HUES6 (cell line): ENCODE measurements around the gene EGLN3.
"Not testable (repeated sequence)": the region's sequence is repeated elsewhere in the genome, so short reads cannot be mapped to it uniquely, and the experiment has no call there.

Experiments
- H3K27ac ChIP-seq: 2 replicates; pipeline ENCODE4 v1.7.0; 2013; ENCODE audit warnings: low read depth, mild to moderate bottlenecking, low read length, inconsistent platforms
- H3K27me3 ChIP-seq: 2 replicates; pipeline ENCODE4 v1.6.1; 2013; ENCODE audit warnings: low read length; ENCODE audit not compliant: control insufficient read depth, insufficient read depth
- H3K36me3 ChIP-seq: 2 replicates; pipeline ENCODE4 v1.6.1; 2013; ENCODE audit warnings: low read length; ENCODE audit not compliant: control insufficient read depth, insufficient read depth
- H3K4me1 ChIP-seq: 2 replicates; pipeline ENCODE4 v1.6.1; 2013; ENCODE audit warnings: low read length; ENCODE audit not compliant: control insufficient read depth, insufficient read depth
- H3K4me3 ChIP-seq: 2 replicates; pipeline ENCODE4 v1.5.1; 2013; ENCODE audit warnings: low read depth, low read length
- H3K9ac ChIP-seq: one replicate; pipeline ENCODE4 v1.6.1; 2013; ENCODE audit warnings: mild to moderate bottlenecking, low read length
- H3K9me3 ChIP-seq: 2 replicates; pipeline ENCODE4 v1.6.1; 2013; ENCODE audit warnings: low read depth, low read length; ENCODE audit not compliant: control insufficient read depth, insufficient read depth

EGLN3 gene

DNA sequence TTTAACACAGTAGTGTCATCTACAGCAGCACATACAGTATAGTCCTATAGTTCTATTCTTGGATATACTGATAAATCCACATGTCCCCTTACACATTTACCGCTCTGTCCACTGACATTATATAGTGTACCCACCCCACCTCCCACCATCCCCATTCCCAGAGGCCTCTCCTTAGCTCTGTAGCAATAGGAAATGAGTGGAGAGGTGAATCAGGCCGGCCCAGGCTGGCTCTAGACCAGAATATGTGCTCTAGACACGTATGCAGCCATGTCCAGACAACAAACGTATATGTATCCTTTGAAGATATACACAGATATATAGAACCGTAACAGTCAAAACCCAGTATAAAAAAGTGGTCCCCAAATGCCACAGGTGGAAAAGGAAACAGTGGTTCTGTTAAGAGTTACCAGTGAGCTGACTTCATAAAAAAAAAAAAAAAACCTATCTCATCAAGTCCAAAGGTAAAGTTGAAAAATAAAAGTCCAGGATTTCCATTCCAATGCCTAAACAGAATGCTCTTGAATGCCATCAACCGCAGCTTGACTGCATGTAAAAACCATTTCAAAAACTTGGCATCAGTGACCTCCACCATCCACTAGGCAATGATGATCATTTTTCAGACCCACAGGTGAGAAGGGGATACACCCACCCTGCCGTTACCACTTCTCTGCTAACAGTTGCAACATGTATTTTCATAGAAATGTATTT, 16.7 kb downstream of the EGLN3 start:
- peaks cover 68% of the 10 kb centered on the region for H3K4me1 ChIP-seq
- H3K27me3 ChIP-seq = no peaks in the 10 kb centered on the region
- H3K9me3 ChIP-seq = no peaks in the 10 kb centered on the region
- no peak overlapping the region for H3K27ac ChIP-seq
- H3K4me3 ChIP-seq = no peak overlapping the region
- H3K36me3 ChIP-seq = peaks cover 12% of the 10 kb centered on the region; the same call in 1 of the 2 replicates
- H3K9ac ChIP-seq = no peak overlapping the region

DNA sequence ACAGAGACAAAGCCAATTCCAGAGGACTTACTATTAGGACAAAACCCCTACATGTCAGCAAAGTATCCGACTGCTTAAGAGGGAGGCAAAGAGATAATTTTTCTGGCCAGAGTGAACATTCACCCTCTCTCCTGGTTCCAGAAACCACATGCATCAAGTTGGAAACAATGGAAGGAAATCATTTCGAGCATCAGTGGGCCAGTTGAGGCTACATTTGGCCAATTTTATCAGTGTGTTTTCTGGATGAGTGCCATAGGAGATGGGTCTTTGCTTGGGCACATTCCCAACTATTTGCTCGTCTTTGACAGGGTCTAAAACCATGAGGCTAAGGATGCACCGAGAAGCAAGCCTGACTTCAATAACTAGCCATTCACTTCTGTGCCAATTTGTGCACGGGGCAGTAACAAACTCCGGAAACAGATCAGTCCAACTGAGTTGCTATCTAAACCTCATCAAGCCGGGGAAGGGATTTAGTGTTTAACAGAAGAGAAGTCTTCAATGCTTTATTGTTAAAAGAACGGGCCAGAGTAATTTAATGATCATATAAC, 17.4 kb downstream of the EGLN3 start:
- Histone ChIP-seq H3K9me3 (no peaks in the 10 kb centered on the region), H3K9ac (no peak overlapping the region), H3K36me3 (peaks cover 19% of the 10 kb centered on the region), H3K4me1 (peaks cover 63% of the 10 kb centered on the region), H3K27me3 (no peaks in the 10 kb centered on the region), H3K27ac (no peak overlapping the region), H3K4me3 (no peak overlapping the region)

DNA sequence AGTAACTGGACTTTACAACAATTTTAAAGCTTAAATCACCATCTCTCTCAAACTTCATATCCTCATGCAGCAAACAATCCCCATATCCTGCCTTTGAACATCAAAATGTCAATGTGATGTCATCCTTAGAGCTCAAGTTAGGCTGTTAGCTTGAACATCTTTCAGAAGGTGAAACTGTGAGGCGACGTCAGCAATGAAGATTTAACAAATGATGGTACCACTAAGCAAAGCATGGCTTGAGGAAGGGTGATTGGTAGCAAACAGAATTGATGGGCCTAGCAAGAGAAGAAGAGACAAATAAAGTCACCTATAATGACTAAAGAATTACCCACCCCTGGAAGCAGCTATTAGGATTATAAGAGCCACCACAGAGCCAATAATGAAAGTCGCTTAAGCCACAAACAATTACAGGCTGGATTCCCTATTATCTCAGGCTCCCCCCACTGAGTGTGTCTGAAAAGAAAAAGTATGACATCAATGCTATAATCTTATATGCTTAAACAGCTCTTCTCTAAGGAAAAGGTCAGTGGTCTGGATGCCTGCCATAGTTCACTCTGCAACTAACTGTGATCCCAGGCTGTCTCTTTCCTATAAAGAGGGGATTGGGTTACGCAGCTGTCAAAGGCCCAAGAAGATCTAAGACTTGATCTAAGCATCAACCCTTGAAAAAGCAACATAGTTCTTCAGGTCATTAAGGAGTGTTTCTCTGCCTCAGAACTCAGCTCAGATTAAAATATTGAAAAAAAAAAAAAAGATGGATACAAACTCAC, 18.1 kb downstream of the EGLN3 start:
- no peaks in the 10 kb centered on the region for H3K27me3 ChIP-seq
- no peak overlapping the region for H3K4me3 ChIP-seq
- H3K9ac ChIP-seq = no peak overlapping the region
- H3K36me3 ChIP-seq = peaks cover 26% of the 10 kb centered on the region
- H3K27ac ChIP-seq = no peak overlapping the region
- no peaks in the 10 kb centered on the region for H3K9me3 ChIP-seq
- H3K4me1 ChIP-seq = peaks cover 56% of the 10 kb centered on the region

DNA sequence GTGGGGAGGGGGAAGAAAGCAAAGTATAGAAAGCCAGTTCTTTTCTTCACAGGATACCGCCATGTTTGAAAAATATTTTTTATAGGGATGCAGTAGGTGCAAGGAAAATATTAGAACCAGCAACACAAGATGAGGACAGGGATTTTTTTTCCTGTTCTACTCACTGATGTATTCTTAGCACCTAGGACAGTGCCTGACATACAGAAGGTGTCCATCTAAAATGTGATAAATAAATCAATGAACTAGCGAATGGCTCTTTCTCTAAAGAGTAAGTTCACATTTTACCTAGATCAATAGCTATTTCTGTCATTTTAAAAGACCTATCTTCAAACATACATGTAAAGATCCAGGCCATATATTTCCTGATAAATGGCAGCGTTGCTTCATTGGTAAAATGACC, 18.8 kb downstream of the EGLN3 start:
- no peak overlapping the region for H3K9ac ChIP-seq
- H3K4me1 ChIP-seq = peaks cover 49% of the 10 kb centered on the region
- H3K27me3 ChIP-seq = no peaks in the 10 kb centered on the region
- no peak overlapping the region for H3K27ac ChIP-seq
- H3K9me3 ChIP-seq = no peaks in the 10 kb centered on the region
- peaks cover 31% of the 10 kb centered on the region for H3K36me3 ChIP-seq
- no peak overlapping the region for H3K4me3 ChIP-seq

DNA sequence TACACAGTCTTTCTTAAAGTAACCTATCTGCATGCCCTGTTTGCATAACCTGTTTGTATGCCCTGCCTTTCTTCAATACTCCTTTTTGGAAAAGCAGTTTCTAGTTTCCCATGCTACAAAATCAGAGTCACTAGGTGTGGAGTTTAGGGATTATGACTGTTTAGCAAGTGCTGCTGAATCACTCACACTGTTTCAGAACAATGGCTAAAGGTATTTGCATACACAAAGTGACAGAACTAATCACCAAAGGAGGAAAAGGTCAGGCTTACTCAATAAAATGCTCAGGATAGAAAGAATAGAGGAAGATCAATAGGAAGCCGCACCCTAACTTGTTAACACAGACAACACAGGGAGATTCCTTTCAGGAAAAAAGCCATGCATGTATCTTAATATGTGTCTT, 19.4 kb downstream of the EGLN3 start:
- Histone ChIP-seq H3K9me3 (no peaks in the 10 kb centered on the region), H3K36me3 (peaks cover 35% of the 10 kb centered on the region), H3K27me3 (no peaks in the 10 kb centered on the region), H3K4me3 (no peak overlapping the region), H3K4me1 (peaks cover 43% of the 10 kb centered on the region), H3K9ac (no peak overlapping the region), H3K27ac (no peak overlapping the region)

DNA sequence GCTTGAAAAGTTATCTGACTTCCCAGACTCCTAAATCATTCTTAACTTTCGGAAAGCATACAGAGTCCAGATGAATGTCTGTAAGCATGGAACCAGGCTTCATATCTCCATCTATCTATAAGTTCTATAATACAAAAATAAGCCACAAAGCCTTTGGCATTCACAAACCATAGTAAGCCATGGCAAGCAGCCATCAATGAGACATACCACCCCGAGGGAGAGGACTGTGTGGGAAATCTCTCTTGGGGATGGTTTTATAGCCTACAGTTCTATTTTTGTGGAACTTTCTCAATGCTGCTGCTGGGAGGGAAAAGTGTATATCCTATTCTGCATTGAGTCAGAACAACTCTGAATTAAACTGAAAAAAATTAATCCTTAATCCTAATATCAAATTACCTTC, 20.4 kb downstream of the EGLN3 start:
- H3K4me3 ChIP-seq = no peak overlapping the region
- H3K9me3 ChIP-seq = no peaks in the 10 kb centered on the region
- H3K27ac ChIP-seq = no peak overlapping the region
- no peaks in the 10 kb centered on the region for H3K27me3 ChIP-seq
- H3K9ac ChIP-seq = no peak overlapping the region
- H3K4me1 ChIP-seq = peaks cover 35% of the 10 kb centered on the region
- H3K36me3 ChIP-seq = peaks cover 44% of the 10 kb centered on the region

DNA sequence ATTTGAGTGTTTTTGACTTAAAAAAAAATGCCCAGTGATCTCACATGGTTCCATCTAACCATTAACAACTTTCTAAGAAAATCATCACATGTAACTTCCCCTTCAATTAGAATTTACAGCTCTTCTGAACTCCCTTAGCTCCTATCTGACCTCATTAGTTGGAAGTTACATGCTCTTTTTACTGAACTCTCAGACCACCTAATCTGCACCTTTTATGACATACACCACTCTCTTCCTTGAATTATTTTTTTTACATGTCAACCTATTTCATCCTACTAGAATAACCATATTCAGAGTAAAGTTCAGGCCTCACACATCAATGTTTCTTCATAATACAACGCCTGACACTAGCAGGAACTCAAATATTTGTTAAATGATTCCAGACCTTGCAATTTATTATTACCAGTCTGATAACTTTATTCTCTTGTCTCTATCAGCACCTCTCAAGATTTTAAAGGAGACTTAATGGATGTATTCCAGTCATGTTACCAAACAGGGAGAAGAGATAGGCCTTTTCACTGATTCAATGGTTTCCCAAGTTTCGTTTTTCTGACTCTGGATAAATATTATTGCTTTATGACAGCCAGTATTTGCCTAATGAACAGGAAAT, 21.0 kb downstream of the EGLN3 start:
- Histone ChIP-seq H3K9ac (no peak overlapping the region), H3K9me3 (no peaks in the 10 kb centered on the region), H3K27me3 (no peaks in the 10 kb centered on the region), H3K4me3 (no peak overlapping the region), H3K27ac (no peak overlapping the region), H3K4me1 (peaks cover 35% of the 10 kb centered on the region), H3K36me3 (peaks cover 50% of the 10 kb centered on the region)

DNA sequence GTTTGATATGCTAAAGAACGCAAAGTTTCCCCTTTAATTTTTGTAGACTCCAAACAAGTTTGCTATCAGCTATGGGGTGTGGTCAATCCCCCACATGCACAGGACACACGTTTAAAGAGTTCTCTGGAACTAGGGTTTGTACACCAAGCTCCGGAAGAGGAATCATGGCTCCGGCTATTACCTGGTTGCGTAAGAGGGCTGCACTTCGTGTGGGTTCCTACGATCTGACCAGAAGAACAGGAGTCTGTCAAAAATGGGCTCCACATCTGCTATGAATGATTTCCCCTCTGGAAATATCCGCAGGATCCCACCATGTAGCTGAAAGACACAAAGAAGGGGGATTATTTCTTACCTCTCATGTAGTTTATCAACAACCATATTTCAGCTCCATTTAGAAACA, 22.0 kb downstream of the EGLN3 start:
- H3K4me1 ChIP-seq = peaks cover 28% of the 10 kb centered on the region
- H3K9ac ChIP-seq = no peak overlapping the region
- no peak overlapping the region for H3K4me3 ChIP-seq
- H3K9me3 ChIP-seq = no peaks in the 10 kb centered on the region
- no peaks in the 10 kb centered on the region for H3K27me3 ChIP-seq
- peaks cover 59% of the 10 kb centered on the region for H3K36me3 ChIP-seq
- no peak overlapping the region for H3K27ac ChIP-seq

DNA sequence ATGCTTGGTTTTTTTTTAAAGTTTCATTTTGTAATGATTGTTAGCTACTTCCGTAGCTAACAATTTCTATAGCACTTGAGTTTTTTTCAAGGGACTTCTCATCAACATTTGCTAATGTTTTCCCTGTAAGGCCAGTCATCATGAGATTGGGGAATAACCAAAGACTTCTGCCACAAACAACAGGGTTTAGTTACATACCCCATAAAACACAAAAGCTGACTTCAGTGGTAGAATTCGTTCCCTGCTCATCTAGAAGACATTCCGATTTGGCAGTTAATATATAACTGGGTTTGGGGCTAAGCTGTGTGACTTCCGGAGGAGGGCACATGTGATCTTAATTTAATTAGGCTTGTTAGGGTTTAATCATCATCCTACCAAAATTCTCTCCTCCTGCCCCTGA, 22.9 kb downstream of the EGLN3 start:
- no peaks in the 10 kb centered on the region for H3K27me3 ChIP-seq
- peaks cover 60% of the 10 kb centered on the region for H3K36me3 ChIP-seq
- no peak overlapping the region for H3K4me3 ChIP-seq
- no peak overlapping the region for H3K9ac ChIP-seq
- no peak overlapping the region for H3K27ac ChIP-seq
- H3K9me3 ChIP-seq = no peaks in the 10 kb centered on the region
- peaks cover 21% of the 10 kb centered on the region for H3K4me1 ChIP-seq

DNA sequence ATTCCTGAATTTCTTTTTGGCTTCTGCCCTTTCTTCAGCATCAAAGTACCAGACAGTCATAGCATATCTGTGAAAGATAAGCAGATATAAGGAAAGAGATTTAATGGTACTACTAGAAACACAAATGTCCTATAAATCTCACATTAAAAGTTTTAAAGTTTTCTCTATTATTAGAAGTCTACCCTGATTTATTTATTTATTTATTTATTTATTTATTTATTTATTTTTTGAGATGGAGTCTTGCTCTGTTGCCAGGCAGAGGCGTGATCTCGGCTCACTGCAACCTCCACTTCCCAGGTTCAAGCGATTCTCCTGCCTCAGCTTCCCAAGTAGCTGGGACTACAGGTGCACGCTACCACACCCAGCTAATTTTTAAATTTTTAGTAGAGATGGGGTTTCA, 23.9 kb downstream of the EGLN3 start:
- not testable (repeated sequence) for H3K9ac ChIP-seq, H3K27ac ChIP-seq, H3K9me3 ChIP-seq, H3K27me3 ChIP-seq, H3K4me3 ChIP-seq
- peaks cover 16% of the 10 kb centered on the region for H3K4me1 ChIP-seq
- H3K36me3 ChIP-seq = peaks cover 60% of the 10 kb centered on the region

DNA sequence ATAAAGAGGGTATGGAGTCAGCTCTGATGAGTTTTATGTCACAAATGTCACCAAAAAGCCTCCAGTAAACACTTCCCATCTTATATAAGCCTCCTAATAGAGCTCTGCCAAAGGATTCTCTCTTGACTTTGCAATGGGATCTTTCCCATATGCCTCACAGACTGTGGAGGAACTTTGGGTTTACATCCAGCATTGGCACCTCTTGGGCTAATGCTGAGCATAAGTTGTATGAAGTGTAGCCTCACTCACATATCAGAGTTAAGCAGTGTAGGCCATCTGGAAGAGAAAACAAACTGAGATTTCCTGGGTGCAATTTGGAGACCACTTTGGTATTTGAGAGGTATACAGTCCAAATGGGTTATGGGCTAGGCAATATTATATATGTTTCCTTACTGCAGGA, 24.9 kb downstream of the EGLN3 start:
- Histone ChIP-seq H3K9ac (no peak overlapping the region), H3K9me3 (no peaks in the 10 kb centered on the region), H3K36me3 (peaks cover 63% of the 10 kb centered on the region), H3K27me3 (no peaks in the 10 kb centered on the region), H3K4me1 (peaks cover 6% of the 10 kb centered on the region), H3K4me3 (no peak overlapping the region), H3K27ac (no peak overlapping the region)
